Gastrocnemius medialis (tissue), 4 donors: Measurements from ENCODE around the gene PIGQ. TPM values are rescaled to one million over a fixed set of nuclear protein-coding genes. Genes with fewer than 3 reads are reported as not detected.

Source experiments
- ATAC-seq, 2 donors: fragments of 150-250 bp; one replicate each; pipeline ENCODE4 v1.9.1; 2016
- DNase-seq, 2 donors: peaks; one replicate each; pipeline ENCODE4 v3.0.0-alpha.2; 2019
- H3K27ac ChIP-seq, 4 donors: fragments of 200-600 bp; sonication (generic); 1 replicate in 1 of 4; 2 replicates in 3 of 4; pipeline ENCODE4 v1.5.1; 2016 to 2018; ENCODE audit warnings: mild to moderate bottlenecking in 2 of 4, moderate library complexity in 1 of 4
- H3K27me3 ChIP-seq, 3 donors: fragments of 200-600 bp; sonication (generic) in 2 of 3; 1 replicate in 1 of 3; 2 replicates in 2 of 3; pipeline versions ENCODE4 v1.5.1 to v1.6.0; 2016 to 2019; ENCODE audit warnings: mild to moderate bottlenecking in 1 of 3, moderate library complexity in 1 of 3
- H3K36me3 ChIP-seq, 2 donors: fragments of 200-600 bp; sonication (generic) in 1 of 2; one replicate each; pipeline ENCODE4 v1.5.1; 2017 to 2018
- H3K4me1 ChIP-seq, 2 donors: fragments of 200-600 bp; sonication (generic) in 1 of 2; one replicate each; pipeline ENCODE4 v1.5.1; 2016 to 2017; ENCODE audit warnings: mild to moderate bottlenecking in 2 of 2
- H3K4me3 ChIP-seq, 4 donors: fragments of 200-600 bp; sonication (generic) in 3 of 4; 1 replicate in 1 of 4; 2 replicates in 3 of 4; pipeline ENCODE4 v1.5.1; 2016 to 2019; ENCODE audit warnings: mild to moderate bottlenecking in 2 of 4
- H3K9me3 ChIP-seq, 3 donors: fragments of 200-600 bp; sonication (generic) in 2 of 3; 1 replicate in 1 of 3; 2 replicates in 2 of 3; pipeline ENCODE4 v1.5.1; 2016 to 2019
- CTCF ChIP-seq, 5 experiments: fragments of 450-650 bp in 3 of 5; fragments of 200-600 bp in 2 of 5; sonication (generic) in 2 of 5; IDR thresholded peaks in 4 of 5; conservative IDR thresholded peaks in 1 of 5; 1 replicate in 4 of 5; 2 replicates in 1 of 5; pipeline ENCODE4 v1.5.1; 2016 to 2019; ENCODE audit warnings: antibody characterized with exemption in 5 of 5, mild to moderate bottlenecking in 3 of 5, moderate library complexity in 3 of 5
- POLR2A ChIP-seq, 2 donors: fragments of 450-650 bp; IDR thresholded peaks; one replicate each; pipeline ENCODE4 v1.6.1; 2017; ENCODE audit warnings: antibody characterized with exemption in 2 of 2, mild to moderate bottlenecking in 2 of 2, moderate library complexity in 2 of 2
- in situ Hi-C, 4 donors: fragments of 200-750 bp; cut with MboI; loops; one replicate each; pipeline versions ENCODE4 v1.15.0 to v1.8.0; 2017; ENCODE audit warnings: low sequenced_read_pairs in 4 of 4
- intact Hi-C: fragments of 100-400 bp; cut with DNase I; formaldehyde crosslinking; loops from one replicate; pipeline ENCODE4 v1.15.1; 2023; ENCODE audit warnings: low total_unique reads
- total RNA-seq, 4 donors: library from RNA; depleted of rRNA; stranded (reverse); fragments of >200 nt; gene quantifications; one replicate each; pipeline versions ENCODE4 v1.1.0 to v1.2.3, GENCODE V29; 2016

The PIGQ gene
- total RNA-seq, 4 donors from 2014 or later: 22.2 to 47.3 (median 38.5) TPM

GRCh38 chr16:625117-625976, 55.6 kb downstream of the PIGQ start:
- Histone ChIP-seq H3K4me1 (peaks cover 6 to 11% of the 10 kb centered on the region in 2 donors), H3K36me3 (peaks cover 0 to 11% of the 10 kb centered on the region in 2 donors), H3K4me3 (no peak overlapping the region), H3K27me3 (no peaks in the 10 kb centered on the region), H3K27ac (no peak overlapping the region), H3K9me3 (no peaks in the 10 kb centered on the region)
- TF ChIP-seq CTCF (IDR thresholded peaks at IDR 0.05 in 4 of 5, conservative IDR thresholded peaks at IDR 0.05 in 1 of 5): no peak
- no peak for TF ChIP-seq POLR2A (IDR thresholded peaks at IDR 0.05)
- intact Hi-C loops (no loop called here), in situ Hi-C loops (no loop called here)
- no peak for DNase-seq
- ATAC-seq: no peak

DNA sequence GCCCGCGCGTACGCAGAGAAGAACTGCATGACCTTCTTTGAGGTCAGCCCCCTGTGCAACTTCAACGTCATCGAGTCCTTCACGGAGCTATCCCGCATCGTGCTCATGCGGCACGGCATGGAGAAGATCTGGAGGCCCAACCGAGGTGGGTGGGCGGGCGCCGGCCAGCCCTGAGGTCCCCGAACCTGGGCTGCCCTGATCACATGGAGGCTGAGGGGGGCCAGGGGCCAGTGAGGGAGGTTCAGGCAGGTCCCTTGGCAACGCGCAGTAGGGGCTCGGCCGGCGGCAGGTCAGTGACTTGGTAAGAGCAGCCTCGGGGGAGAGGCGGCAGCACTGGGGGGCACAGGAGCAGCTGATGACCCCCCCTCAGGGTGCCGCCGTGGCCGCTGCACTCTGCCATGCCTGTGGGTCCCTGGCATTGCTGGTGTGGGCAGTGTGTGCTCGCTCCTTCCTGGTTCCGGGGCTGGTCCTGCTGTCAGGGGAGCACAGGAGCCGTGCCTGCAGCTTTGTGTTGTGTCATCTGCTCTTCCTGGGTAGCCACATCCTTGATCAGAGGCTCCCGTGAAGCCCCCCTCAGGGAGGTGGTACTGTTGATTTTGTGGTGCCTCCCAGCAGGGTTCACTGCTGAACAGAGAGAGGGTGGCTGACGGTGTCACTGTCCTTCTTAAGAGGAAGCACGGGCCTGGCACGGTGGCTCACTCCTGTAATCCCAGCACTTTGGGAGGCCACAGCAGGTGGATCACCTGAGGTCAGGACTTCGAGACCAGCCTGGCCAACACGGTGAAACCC, 56.4 kb downstream of the PIGQ start:
- Histone ChIP-seq H3K36me3 (peaks cover 0 to 11% of the 10 kb centered on the region in 2 donors), H3K27ac (no peak overlapping the region), H3K9me3 (no peaks in the 10 kb centered on the region), H3K27me3 (no peaks in the 10 kb centered on the region), H3K4me3 (no peak overlapping the region), H3K4me1 (peaks cover 11% of the 10 kb centered on the region in 2 donors)
- in situ Hi-C loops (no loop called here), intact Hi-C loops (no loop called here)
- TF ChIP-seq CTCF (IDR thresholded peaks at IDR 0.05 in 4 of 5, conservative IDR thresholded peaks at IDR 0.05 in 1 of 5) (no peak), POLR2A (IDR thresholded peaks at IDR 0.05) (no peak)
- DNase-seq (no peak), ATAC-seq (no peak)

DNA sequence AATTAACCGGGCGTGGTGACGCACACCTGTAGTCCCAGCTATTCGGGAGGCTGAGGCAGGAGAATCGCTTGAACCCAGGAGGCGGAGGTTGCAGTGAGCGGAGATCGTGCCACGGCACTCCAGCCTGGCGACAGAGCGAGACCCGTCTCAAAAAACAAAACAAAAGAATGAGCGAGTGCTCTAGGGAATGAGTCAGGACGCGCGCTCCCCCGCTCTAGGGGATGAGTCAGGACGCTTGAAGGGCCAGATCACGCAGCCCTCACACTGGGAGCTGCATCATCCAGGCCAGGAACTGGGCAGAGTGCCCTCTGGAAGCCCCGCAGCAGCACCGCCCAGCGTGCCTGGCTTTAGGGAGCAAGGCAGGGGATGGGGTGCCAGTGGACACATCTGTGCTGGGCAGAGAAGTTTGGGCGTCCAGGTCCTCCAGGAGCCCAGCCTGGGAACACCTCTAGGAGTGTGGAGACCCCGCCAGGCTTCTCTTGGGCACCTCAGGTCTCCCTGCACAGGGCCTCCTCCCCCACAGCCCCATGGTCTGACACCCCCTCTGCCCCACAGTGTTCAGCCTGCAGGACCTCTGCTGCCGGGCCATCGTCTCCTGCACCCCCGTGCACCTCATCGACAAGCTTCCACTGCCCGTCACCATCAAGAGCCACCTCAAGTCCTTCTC, 57.2 kb downstream of the PIGQ start:
- no peak for TF ChIP-seq POLR2A (IDR thresholded peaks at IDR 0.05)
- no peak for TF ChIP-seq CTCF (IDR thresholded peaks at IDR 0.05 in 4 of 5, conservative IDR thresholded peaks at IDR 0.05 in 1 of 5)
- H3K27ac ChIP-seq: peak overlapping the region in 1 of 4 donors; percentile 24
- no peak overlapping the region for H3K4me3 ChIP-seq

DNA sequence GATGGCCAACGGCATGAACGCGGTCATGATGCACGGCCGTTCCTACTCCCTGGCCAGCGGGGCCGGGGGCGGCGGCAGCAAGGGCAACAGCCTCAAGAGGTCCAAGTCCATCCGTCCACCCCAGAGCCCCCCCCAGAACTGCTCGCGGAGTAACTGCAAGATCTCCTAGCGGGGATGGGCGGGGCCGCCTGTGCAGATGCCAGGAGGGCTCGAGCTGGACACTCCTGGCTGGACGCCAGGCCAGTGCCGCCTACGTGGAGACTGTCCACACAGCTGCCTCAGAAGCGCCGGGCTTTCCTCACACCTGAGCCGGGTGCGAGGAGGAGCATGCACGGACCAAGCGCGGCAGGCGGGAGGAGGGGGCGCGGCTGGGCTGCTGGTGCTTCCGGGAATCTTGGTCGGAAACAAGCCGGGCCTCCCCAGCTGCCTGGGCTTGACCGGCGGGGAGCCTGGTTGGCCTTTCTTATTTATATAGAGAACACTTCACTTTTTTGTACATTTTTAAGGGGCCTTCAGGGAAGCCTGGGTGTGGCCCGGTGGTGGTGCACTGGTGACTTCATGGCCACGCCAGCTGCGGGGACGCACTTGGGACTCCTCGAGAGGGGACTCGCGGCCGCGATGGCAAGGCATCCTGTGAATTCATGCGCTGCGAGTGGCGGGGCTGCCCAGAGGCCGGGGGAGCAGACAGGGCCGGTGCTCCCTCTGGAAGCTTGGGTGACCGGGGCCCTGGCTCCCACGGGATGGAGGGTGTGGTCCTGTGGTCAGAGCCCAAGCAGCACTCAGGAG, 57.9 kb downstream of the PIGQ start:
- Histone ChIP-seq H3K27ac (peak overlapping the region in 2 of 4 donors; percentile 24 to 41), H3K4me1 (peaks cover 11 to 12% of the 10 kb centered on the region in 2 donors), H3K27me3 (no peaks in the 10 kb centered on the region), H3K4me3 (no peak overlapping the region), H3K36me3 (peaks cover 0 to 11% of the 10 kb centered on the region in 2 donors), H3K9me3 (no peaks in the 10 kb centered on the region)
- ATAC-seq: peak; percentile 23 to 56
- intact Hi-C loops (no loop called here), in situ Hi-C loops (no loop called here)
- no peak for TF ChIP-seq POLR2A (IDR thresholded peaks at IDR 0.05)
- TF ChIP-seq CTCF (IDR thresholded peaks at IDR 0.05 in 4 of 5, conservative IDR thresholded peaks at IDR 0.05 in 1 of 5): no peak
- DNase-seq: peak in 1 of 2 donors; percentile 79

More for the DNA sequence above, 57.2 kb downstream of the PIGQ start:
- H3K9me3 ChIP-seq: no peaks in the 10 kb centered on the region
- peak in 1 of 2 donors; percentile 68 for DNase-seq
- H3K27me3 ChIP-seq: no peaks in the 10 kb centered on the region
- ATAC-seq: peak; percentile 42 to 56
- peaks cover 0 to 11% of the 10 kb centered on the region in 2 donors for H3K36me3 ChIP-seq
- in situ Hi-C loops (no loop called here), intact Hi-C loops (no loop called here)
- H3K4me1 ChIP-seq: peaks cover 11 to 12% of the 10 kb centered on the region in 2 donors
